ENCODE results near the gene ARFGEF2. TPM values are rescaled to one million over a fixed set of nuclear protein-coding genes. Genes with fewer than 3 reads are reported as not detected.
A peak's percentile ranks its signal among the peaks of the same experiment; 100 is the strongest.

The ARFGEF2 gene
- total and polyA plus RNA-seq, 2 of the 4 experiments (the other 2 are of a cell fraction): 10.3 to 39.1 TPM

DNA sequence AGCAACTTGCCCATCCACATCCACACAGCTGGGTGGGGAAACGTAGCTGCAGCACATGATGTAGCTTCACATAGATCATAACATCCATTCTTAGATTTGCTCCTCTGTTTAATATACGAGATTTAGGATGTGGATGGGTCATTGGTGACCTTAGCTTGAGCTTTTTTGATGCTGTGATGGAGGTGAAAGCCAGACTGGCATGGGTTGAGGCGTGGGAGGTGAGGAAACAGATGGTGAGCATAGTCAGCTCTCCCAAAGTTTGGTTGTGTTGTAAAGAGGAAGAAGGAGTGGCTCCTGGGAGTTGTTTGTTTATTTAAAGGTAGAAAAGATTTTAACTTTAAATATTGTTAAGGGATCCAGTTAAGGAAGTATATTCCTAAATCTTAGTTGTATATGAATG is 5.3 kb downstream of the ARFGEF2 start:
- peaks cover 16% of the 10 kb centered on the region for H3K9me1 ChIP-seq (ENCODE audit: insufficient read depth, low read length)
- ATAC-seq (ENCODE audit: low read depth): no peak
- H3K14ac ChIP-seq (replicated peaks; ENCODE audit: low read depth, low read length): peak overlapping the region; percentile 38; the same call in 1 of the 2 replicates
- H3K56ac ChIP-seq (ENCODE audit: extremely low read depth, insufficient read depth, low read length): no peak overlapping the region
- no peak overlapping the region for H2BK20ac ChIP-seq (ENCODE audit: low read depth, low read length)
- no peak overlapping the region for H2BK15ac ChIP-seq (ENCODE audit: low read depth, low read length)
- H3K4me2 ChIP-seq (ENCODE audit: low read depth, low read length): no peak overlapping the region
- no peak overlapping the region for H3K9ac ChIP-seq (ENCODE audit: low read depth, low read length)
- WGBS, 2 experiments (ENCODE audit: extremely low coverage in 2 of 2, insufficient read length in 1 of 2): 100% methylated on average over 1 of the region's 3 CpGs; no CpG with 5 or more reads in 1 of the 2 experiments
- H3K18ac ChIP-seq (ENCODE audit: low read depth, low read length): no peak overlapping the region
- H2BK120ac ChIP-seq (ENCODE audit: low read depth, low read length): no peak overlapping the region
- TF ChIP-seq FOS (IDR thresholded peaks at IDR 0.05; ENCODE audit: low read depth, low read length) (no peak), CHD1 (IDR thresholded peaks at IDR 0.05; ENCODE audit: low read depth, low read length) (no peak), RFX5 (IDR thresholded peaks at IDR 0.05; ENCODE audit: low read depth, low read length) (no peak), BHLHE40 (IDR thresholded peaks at IDR 0.05; ENCODE audit: low read depth, low read length) (no peak), POLR2A (IDR thresholded peaks at IDR 0.05; ENCODE audit: low read depth, low read length) (no peak), SMC3 (IDR thresholded peaks at IDR 0.05; ENCODE audit: low read depth, low read length) (no peak), RAD21 (IDR thresholded peaks at IDR 0.05; ENCODE audit: low read length) (no peak), CEBPB (IDR thresholded peaks at IDR 0.05; ENCODE audit: low read depth, low read length) (no peak), MAFK (IDR thresholded peaks at IDR 0.05; ENCODE audit: low read depth, low read length) (no peak), MXI1 (IDR thresholded peaks at IDR 0.05; ENCODE audit: borderline replicate concordance, low read depth, low read length) (no peak), NFE2L2 (IDR thresholded peaks at IDR 0.05; ENCODE audit: low read depth, low read length) (no peak), MAZ (IDR thresholded peaks at IDR 0.05; ENCODE audit: borderline replicate concordance, low read depth, low read length) (no peak), RCOR1 (IDR thresholded peaks at IDR 0.05; ENCODE audit: insufficient replicate concordance, low read length) (no peak)
- TF ChIP-seq, protein P1, sequence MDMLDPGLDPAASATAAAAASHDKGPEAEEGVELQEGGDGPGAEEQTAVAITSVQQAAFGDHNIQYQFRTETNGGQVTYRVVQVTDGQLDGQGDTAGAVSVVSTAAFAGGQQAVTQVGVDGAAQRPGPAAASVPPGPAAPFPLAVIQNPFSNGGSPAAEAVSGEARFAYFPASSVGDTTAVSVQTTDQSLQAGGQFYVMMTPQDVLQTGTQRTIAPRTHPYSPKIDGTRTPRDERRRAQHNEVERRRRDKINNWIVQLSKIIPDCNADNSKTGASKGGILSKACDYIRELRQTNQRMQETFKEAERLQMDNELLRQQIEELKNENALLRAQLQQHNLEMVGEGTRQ (IDR thresholded peaks at IDR 0.05; ENCODE audit: low read depth, low read length): no peak
- TF ChIP-seq, protein P2, sequence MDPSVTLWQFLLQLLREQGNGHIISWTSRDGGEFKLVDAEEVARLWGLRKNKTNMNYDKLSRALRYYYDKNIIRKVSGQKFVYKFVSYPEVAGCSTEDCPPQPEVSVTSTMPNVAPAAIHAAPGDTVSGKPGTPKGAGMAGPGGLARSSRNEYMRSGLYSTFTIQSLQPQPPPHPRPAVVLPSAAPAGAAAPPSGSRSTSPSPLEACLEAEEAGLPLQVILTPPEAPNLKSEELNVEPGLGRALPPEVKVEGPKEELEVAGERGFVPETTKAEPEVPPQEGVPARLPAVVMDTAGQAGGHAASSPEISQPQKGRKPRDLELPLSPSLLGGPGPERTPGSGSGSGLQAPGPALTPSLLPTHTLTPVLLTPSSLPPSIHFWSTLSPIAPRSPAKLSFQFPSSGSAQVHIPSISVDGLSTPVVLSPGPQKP (IDR thresholded peaks at IDR 0.05; ENCODE audit: borderline replicate concordance, low read depth, low read length): no peak
- TF ChIP-seq, protein P3, sequence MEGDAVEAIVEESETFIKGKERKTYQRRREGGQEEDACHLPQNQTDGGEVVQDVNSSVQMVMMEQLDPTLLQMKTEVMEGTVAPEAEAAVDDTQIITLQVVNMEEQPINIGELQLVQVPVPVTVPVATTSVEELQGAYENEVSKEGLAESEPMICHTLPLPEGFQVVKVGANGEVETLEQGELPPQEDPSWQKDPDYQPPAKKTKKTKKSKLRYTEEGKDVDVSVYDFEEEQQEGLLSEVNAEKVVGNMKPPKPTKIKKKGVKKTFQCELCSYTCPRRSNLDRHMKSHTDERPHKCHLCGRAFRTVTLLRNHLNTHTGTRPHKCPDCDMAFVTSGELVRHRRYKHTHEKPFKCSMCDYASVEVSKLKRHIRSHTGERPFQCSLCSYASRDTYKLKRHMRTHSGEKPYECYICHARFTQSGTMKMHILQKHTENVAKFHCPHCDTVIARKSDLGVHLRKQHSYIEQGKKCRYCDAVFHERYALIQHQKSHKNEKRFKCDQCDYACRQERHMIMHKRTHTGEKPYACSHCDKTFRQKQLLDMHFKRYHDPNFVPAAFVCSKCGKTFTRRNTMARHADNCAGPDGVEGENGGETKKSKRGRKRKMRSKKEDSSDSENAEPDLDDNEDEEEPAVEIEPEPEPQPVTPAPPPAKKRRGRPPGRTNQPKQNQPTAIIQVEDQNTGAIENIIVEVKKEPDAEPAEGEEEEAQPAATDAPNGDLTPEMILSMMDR (conservative IDR thresholded peaks at IDR 0.05; ENCODE audit: low read depth, low read length): no peak
- H2AK9ac ChIP-seq (replicated peaks; ENCODE audit: low read depth, low read length, poor library complexity): no peak overlapping the region
- peaks cover 32% of the 10 kb centered on the region for H4K20me1 ChIP-seq (ENCODE audit: insufficient read depth, low read length)
- no peak overlapping the region for H3K4me3 ChIP-seq (ENCODE audit: insufficient read depth, low read depth, low read length)
- no peaks in the 10 kb centered on the region for H3K9me3 ChIP-seq (ENCODE audit: control insufficient read depth, insufficient read depth, low read length)
- no peak overlapping the region for H2AFZ ChIP-seq (replicated peaks; ENCODE audit: low read length, poor library complexity)
- peaks cover 34 to 79% of the 10 kb centered on the region in 2 experiments for H3K79me1 ChIP-seq (ENCODE audit: low read depth in 1 of 2, low read length in 2 of 2)
- no peaks in the 10 kb centered on the region for H3K36me3 ChIP-seq (ENCODE audit: control insufficient read depth, insufficient read depth, low read length)
- no TSS peak for BruUV-seq (replicated peaks)
- POLR2A ChIA-PET (ENCODE audit: unreplicated experiment): no interaction called here
- no peak for DNase-seq
- peaks cover 16% of the 10 kb centered on the region for H3K4me1 ChIP-seq (ENCODE audit: control insufficient read depth, insufficient read depth, low read length)
- H4K91ac ChIP-seq (ENCODE audit: insufficient read depth, low read depth, low read length): no peak overlapping the region
- H4K8ac ChIP-seq (ENCODE audit: low read depth in 2 of 2, low read length in 2 of 2): no peak overlapping the region
- H3K27ac ChIP-seq (ENCODE audit: insufficient read depth, low read length): no peak overlapping the region
- H4K5ac ChIP-seq (ENCODE audit: low read depth, low read length): no peak overlapping the region
- H3K4ac ChIP-seq (ENCODE audit: low read depth, low read length): peak overlapping the region; percentile 8; the same call in 1 of the 2 replicates
- CTCF ChIA-PET: no interaction called here
- in situ Hi-C loops (cut with MboI; ENCODE audit: low sequenced_read_pairs) (no loop called here), dilution Hi-C loops (cut with HindIII; ENCODE audit: low sequenced_read_pairs, unreplicated experiment) (no loop called here), intact Hi-C loops (cut with micrococcal nuclease) (no loop called here)
- H3K27me3 ChIP-seq (ENCODE audit: control insufficient read depth, insufficient read depth, low read length): no peaks in the 10 kb centered on the region
- H2BK5ac ChIP-seq (ENCODE audit: low read depth, low read length, poor library complexity, severe bottlenecking): no peak overlapping the region
- 0 out of 2 replicates have a peak overlapping the region, but pooled peaks have one; percentile 35 for H3K23ac ChIP-seq (ENCODE audit: low read depth, low read length)
- no peak overlapping the region for H2AK5ac ChIP-seq (ENCODE audit: low read depth, low read length)

All from IMR-90 (cell line).